GM12892 (cell line): ENCODE results near the gene CYP8B1. TPM values are rescaled to one million over a fixed set of nuclear protein-coding genes. Genes with fewer than 3 reads are reported as not detected.

Source experiments
- DNase-seq: peaks from one replicate; pipeline ENCODE4 v3.0.0; 2011; ENCODE audit not compliant: insufficient read length
- FAIRE-seq: peaks from 2 replicates; lab custom pipeline; 2011; peaks lifted over from hg19 to GRCh38; lab: Jason Lieb, UNC
- POLR2A ChIP-seq: IDR thresholded peaks from 2 replicates; pipeline ENCODE4 v1.6.1; 2011; ENCODE audit warnings: low read depth, low read length, control low read depth
- POLR2AphosphoS5 ChIP-seq: IDR thresholded peaks from 2 replicates; pipeline ENCODE4 v1.6.1; 2011; ENCODE audit warnings: low read depth, low read length, control low read depth
- TAF1 ChIP-seq: IDR thresholded peaks from 2 replicates; pipeline ENCODE4 v1.6.1; 2011; ENCODE audit warnings: low read depth, mild to moderate bottlenecking, control low read depth, low read length, borderline replicate concordance
- polyA plus RNA-seq: library from polyadenylated mRNA; unstranded; fragments of >200 nt; gene quantifications from one replicate; pipeline ENCODE4 v1.2.1, GENCODE V29; 2012; ENCODE audit warnings: missing spikeins, inconsistent platforms; ENCODE audit not compliant: missing spikeins

Gene CYP8B1, protein sequence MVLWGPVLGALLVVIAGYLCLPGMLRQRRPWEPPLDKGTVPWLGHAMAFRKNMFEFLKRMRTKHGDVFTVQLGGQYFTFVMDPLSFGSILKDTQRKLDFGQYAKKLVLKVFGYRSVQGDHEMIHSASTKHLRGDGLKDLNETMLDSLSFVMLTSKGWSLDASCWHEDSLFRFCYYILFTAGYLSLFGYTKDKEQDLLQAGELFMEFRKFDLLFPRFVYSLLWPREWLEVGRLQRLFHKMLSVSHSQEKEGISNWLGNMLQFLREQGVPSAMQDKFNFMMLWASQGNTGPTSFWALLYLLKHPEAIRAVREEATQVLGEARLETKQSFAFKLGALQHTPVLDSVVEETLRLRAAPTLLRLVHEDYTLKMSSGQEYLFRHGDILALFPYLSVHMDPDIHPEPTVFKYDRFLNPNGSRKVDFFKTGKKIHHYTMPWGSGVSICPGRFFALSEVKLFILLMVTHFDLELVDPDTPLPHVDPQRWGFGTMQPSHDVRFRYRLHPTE
- polyA plus RNA-seq: not detected

DNA sequence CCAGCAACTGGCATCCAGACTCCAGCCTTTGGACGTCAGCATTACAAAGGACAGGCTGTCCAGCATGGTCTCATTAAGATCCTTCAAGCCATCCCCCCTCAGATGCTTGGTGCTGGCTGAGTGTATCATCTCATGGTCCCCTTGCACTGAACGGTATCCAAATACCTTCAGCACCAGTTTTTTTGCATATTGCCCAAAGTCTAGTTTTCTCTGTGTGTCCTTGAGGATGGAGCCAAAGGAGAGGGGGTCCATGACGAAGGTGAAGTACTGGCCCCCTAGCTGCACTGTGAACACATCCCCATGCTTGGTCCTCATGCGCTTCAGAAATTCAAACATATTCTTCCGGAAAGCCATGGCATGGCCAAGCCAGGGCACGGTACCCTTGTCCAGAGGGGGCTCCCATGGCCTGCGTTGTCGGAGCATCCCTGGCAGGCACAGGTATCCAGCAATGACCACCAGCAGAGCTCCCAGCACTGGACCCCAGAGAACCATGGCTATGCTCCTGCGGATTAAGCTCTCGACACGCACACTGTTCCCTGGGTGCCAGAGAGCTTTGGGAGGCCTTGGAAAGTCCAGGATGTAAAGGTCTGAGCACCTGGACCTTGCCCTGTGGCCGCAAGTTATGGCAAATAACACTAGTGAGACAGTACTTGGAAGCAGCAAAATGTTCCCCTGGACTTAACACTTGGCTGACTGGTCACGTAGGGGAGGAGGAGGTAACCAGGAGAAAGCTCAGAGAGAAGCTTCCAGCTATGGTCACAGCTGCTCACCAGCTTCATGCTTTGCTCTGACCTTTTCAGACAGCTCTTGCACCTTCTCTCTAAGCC, at the start of gene CYP8B1:
TSS of gene CYP8B1 (minus strand) at position 555 of the 827 bp plus-strand sequence. CDS start at position 492, 63 bp downstream.
- TF ChIP-seq TAF1: no peak
- TF ChIP-seq POLR2A: no peak
- TF ChIP-seq POLR2AphosphoS5: no peak
- DNase-seq (no peak), FAIRE-seq (no peak)

DNA sequence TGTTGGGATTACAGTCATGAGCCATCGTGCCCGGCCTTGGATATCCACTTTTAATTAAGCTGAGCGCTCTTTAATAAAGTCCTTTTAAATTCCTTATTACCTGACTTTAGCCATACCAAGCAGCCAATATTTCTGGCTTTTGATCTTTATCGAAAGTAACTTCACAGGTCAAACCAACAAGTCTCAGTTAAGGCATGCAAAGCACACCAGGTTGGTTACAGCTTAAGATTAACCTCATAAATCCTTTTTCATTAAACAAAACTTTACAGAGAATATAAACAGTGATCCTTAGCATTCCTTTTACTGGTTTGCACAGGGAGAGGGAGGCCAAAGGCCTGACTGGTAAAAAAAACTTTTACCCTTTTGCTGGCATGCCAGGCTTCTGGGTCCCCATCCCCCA, 47.9 kb upstream of the CYP8B1 start:
- FAIRE-seq (no peak), DNase-seq (no peak)
- TF ChIP-seq POLR2AphosphoS5: no peak
- TF ChIP-seq POLR2A: no peak
- no peak for TF ChIP-seq TAF1

DNA sequence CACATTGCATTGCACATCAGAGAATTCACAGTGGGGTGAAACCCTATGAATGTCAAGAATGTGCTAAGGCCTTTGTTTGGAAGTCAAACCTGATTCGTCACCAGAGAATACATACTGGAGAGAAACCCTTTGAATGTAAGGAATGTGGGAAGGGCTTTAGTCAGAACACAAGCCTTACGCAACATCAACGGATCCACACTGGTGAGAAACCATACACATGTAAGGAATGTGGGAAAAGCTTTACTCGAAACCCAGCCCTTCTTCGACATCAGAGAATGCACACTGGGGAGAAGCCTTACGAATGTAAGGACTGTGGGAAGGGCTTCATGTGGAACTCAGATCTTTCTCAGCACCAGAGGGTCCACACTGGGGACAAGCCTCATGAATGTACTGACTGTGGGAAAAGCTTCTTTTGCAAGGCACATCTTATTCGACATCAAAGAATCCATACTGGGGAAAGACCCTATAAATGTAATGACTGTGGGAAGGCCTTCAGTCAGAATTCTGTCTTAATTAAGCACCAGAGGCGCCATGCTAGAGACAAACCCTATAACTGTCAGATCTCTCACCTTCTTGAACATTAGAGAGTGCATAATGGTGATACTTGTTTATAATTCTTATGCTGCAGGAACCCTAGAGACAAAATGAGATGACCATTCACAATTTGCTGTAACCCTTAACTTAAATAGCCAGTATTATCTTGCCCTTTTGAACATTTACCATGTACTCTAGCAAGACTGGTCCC, 39.3 kb upstream of the CYP8B1 start:
- no peak for TF ChIP-seq POLR2AphosphoS5
- no peak for TF ChIP-seq POLR2A
- no peak for TF ChIP-seq TAF1
- DNase-seq (no peak), FAIRE-seq (no peak)

DNA sequence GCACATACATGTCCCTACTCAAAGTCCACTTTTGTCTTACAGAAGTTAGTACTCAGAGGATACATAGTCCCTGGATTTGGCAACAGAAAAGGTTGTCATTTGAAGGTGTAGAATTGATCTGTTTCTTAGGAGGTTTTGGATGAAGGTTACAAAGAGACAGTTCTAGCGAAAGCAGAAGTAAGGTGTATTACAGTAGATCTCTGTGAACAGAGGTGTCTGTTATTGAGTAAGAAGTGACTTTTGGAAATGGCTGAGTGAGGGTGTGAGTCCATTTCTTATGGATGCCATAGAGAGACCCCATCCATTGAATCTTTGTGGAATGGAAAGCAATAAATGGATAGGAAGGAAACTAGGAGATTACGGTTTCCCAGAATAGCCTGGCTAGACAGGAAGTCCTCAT, 35.9 kb upstream of the CYP8B1 start:
- FAIRE-seq (no peak), DNase-seq (no peak)
- TF ChIP-seq POLR2A: no peak
- no peak for TF ChIP-seq TAF1
- TF ChIP-seq POLR2AphosphoS5: no peak

DNA sequence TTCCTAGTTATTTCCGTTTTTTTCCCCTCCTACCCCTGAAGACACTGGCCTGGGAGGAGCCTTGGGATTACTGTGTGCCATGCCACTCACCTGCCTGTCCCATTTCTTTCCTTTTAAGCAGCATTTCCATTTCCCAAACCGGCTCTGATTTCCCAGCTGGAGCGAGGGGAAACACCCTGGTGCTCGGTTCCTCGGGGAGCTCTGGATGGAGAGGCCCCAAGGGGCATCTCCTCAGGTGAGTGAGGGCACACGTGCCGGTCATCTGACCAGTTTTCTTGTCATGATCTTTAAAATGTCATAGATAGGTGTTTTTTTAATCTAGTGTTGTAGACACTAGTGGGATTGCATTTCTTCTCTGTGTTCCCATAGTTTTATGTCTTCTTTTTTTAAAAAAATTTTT, 33.0 kb upstream of the CYP8B1 start:
- DNase-seq: no peak
- TF ChIP-seq POLR2A: no peak
- no peak for TF ChIP-seq POLR2AphosphoS5
- TF ChIP-seq TAF1: no peak
- FAIRE-seq: no peak

DNA sequence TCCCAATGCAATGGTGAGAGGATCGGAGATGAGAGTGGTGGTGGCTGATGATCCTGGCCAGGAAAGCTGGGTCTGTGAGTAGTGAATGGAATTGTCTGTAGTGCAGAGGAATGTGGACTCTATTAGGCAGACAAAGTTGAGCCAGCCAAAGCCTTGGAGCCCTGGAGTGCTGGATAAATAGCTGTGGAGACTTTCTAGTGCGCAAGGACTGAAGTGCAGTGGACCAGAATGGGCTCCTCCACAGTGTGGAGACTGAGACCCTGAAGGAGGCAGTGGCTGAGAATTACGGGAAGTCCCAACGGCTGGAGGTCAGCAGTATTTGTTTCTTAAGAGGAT, 31.1 kb upstream of the CYP8B1 start:
- FAIRE-seq (no peak), DNase-seq (no peak)
- TF ChIP-seq POLR2A (no peak), POLR2AphosphoS5 (no peak), TAF1 (no peak)

DNA sequence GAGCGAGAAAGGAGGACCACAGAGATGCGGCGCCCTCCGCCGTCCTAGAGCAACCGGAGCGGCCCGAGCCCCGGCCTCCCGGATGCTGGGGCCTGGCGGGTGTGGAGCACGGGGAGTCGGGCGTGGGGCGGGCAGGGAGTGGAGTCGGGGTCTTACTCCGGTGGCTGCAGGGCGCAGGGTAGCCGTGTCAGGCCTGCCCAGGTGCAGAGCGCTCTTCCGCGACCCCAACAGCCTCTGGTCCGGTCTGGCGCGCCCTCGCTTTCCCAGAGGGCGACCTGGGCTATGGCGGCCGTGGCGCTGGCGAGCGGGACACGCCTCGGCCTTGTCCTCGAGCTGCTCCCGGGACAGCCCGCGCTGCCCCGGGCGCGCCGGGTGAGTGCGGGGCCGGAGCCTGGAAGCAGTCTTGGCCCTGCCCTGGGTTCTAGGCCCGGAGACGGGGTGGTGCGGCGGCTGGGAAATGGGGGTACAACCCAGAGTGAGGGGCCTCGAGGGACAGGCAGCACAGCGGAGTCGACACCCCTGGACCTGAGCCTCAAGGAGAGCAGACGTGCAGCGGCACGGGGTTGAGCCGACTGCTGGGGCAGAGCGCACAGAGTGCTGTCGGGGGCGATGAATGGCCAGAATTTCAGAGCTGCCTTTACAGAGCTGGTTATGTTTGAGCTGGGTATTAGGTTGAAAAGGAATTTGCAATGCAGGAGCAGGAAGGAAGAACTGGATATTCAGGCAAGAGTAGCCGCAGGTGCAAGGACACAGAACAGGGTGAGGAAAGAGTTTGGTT, 30.6 kb upstream of the CYP8B1 start, which contains the start of gene ZNF662:
TSS of gene ZNF662 (plus strand) at position 73 of the 778 bp plus-strand sequence. CDS start 1,973 bp downstream, outside the sequence.
- DNase-seq (no peak), FAIRE-seq (no peak)
- TF ChIP-seq POLR2A (no peak), TAF1 (no peak), POLR2AphosphoS5 (no peak)

DNA sequence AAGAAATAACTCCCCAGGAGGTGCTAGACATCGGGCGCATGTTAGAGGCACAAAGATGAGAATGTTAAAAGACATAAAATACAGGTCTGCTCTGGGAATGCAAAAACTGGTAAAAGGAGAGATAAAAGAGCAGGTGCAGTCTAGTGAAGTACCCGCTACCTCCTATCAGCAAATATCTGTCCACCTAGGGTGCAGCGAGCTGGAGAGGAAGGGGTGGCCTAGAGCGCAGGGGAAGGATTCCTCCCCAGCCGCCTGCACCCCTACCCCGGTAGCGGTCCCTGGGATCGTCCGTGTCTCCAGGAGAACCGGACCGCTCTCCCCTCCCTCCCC, 30.0 kb upstream of the CYP8B1 start:
- FAIRE-seq: no peak
- DNase-seq: no peak
- TF ChIP-seq POLR2A (no peak), TAF1 (no peak), POLR2AphosphoS5 (no peak)

DNA sequence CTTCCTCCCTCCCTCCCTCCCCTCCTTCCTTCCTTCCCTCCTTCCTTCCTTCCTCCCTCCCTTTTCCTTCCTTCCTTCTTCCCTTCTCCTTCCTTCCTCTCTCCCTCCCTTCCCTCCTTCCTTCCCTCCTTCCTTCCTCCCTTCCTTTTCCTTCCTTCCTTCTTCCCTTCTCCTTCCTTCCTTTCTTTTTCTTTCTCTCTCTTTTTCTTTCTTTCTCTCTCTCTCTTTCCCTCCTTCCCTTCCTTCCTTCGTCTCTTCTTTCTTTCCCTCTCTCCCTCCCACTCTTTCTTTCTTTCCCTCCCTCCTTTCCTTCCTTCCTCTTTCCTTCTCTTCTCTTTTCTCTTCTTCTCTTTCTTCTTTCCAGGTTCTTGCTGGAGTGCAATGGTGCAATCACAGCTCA, 28.4 kb upstream of the CYP8B1 start:
- DNase-seq (no peak), FAIRE-seq (no peak)
- TF ChIP-seq POLR2A (no peak), POLR2AphosphoS5 (no peak)

DNA sequence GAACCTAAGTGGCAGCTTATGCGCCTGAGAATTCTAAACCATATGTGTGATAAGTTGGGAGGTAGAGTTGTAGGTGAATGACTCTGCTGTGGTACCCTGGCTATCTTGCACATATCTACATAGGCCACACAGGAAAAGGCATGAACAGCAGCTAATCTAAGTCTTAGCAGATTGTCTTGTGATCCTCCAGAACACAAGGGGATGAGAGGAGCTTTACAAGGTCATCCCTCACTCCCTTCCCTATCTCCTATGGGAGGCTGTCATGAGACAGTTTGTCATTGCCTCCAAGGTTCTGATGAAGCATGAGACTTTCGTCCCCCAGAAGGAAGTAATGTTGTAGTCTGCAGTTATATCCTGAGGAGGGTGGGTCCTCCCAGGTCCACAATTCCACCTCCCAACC, 26.6 kb upstream of the CYP8B1 start:
- DNase-seq: no peak
- no peak for FAIRE-seq
- TF ChIP-seq POLR2A (no peak), TAF1 (no peak), POLR2AphosphoS5 (no peak)
